GM12878 (cell line): Measurements from ENCODE around the gene ZNF100. TPM values are rescaled to one million over a fixed set of nuclear protein-coding genes. Genes with fewer than 3 reads are reported as not detected.
A peak's percentile ranks its signal among the peaks of the same experiment; 100 is the strongest.

Experiments used
- ATAC-seq: fragments of 200-7000 bp; cut with Tn5 transposase; 3 replicates; pipeline ENCODE4 v1.9.1; 2020; ENCODE audit warnings: mild to moderate bottlenecking, moderate library complexity
- BruUV-seq: library from RNA; stranded (reverse); fragments of 400-500 nt; replicated peaks from 2 replicates; lab custom pipeline; 2021; lab: Mats Ljungman, UMichigan
- CTCF ChIA-PET: fragments of 300-600 bp; sonication (Branson Sonifier 250); formaldehyde crosslinking; extraction: SDS; loops from one replicate; lab custom pipeline; 2021; ENCODE audit warnings: inconsistent platforms; lab: Yijun Ruan, JAX
- POLR2A ChIA-PET: fragments of 350-600 bp; formaldehyde crosslinking; extraction: SDS; loops from one replicate; lab custom pipeline; 2021; ENCODE audit warnings: inconsistent platforms; lab: Charles Lee
- RAD21 ChIA-PET: fragments of 300-600 bp; sonication (Branson Sonifier 250); formaldehyde crosslinking; loops from one replicate; lab custom pipeline; 2023; ENCODE audit warnings: antibody characterized with exemption; ENCODE audit not compliant: unreplicated experiment; lab: Charles Lee
- SMC1A ChIA-PET: fragments of 300-600 bp; sonication (Branson Sonifier 250); formaldehyde crosslinking; loops from one replicate; lab custom pipeline; 2023; ENCODE audit not compliant: unreplicated experiment, uncharacterized antibody; lab: Charles Lee
- DNase-seq: peaks from one replicate; pipeline ENCODE4 v3.0.0-alpha.2; 2011; ENCODE audit warnings: low read depth, low spot score
- FAIRE-seq: peaks from 3 replicates; lab custom pipeline; 2011; peaks lifted over from hg19 to GRCh38; lab: Jason Lieb, UNC
- H2AFZ ChIP-seq: 2 replicates; pipeline ENCODE4 v1.6.0; 2011; ENCODE audit warnings: low read depth, low read length, control low read depth; ENCODE audit not compliant: control insufficient read depth
- H3K27ac ChIP-seq: 2 replicates; pipeline ENCODE4 v1.5.1; 2011; ENCODE audit warnings: control low read depth; ENCODE audit not compliant: control insufficient read depth, insufficient read depth
- H3K27me3 ChIP-seq, 2 experiments: replicated peaks in 1 of 2; 2 replicates each; pipeline versions ENCODE4 v1.6.0 to v1.6.1; 2011; ENCODE audit warnings: low read length in 1 of 2; ENCODE audit not compliant: control insufficient read depth in 2 of 2, insufficient read depth in 2 of 2
- H3K36me3 ChIP-seq, 2 experiments: 2 replicates each; pipeline ENCODE4 v1.5.1; 2011; ENCODE audit warnings: low read length in 1 of 2; ENCODE audit not compliant: control insufficient read depth in 2 of 2, insufficient read depth in 2 of 2
- H3K4me1 ChIP-seq: 2 replicates; pipeline ENCODE4 v1.6.1; 2011; ENCODE audit warnings: mild to moderate bottlenecking, low read length, moderate library complexity, mixed read lengths; ENCODE audit not compliant: control insufficient read depth, insufficient read depth
- H3K4me2 ChIP-seq: 2 replicates; pipeline ENCODE4 v1.6.0; 2011; ENCODE audit warnings: control low read depth; ENCODE audit not compliant: control insufficient read depth, insufficient read depth
- H3K4me3 ChIP-seq: fragments of 200-600 bp; sonication (generic); 2 replicates; pipeline ENCODE4 v1.5.1; 2016
- H3K79me2 ChIP-seq: 2 replicates; pipeline ENCODE4 v1.6.0; 2011; ENCODE audit warnings: low read length; ENCODE audit not compliant: control insufficient read depth, insufficient read depth
- H3K9ac ChIP-seq: 2 replicates; pipeline ENCODE4 v1.8.0; 2011; ENCODE audit warnings: low read length, control low read depth, mixed read lengths; ENCODE audit not compliant: control insufficient read depth, insufficient read depth
- H3K9me3 ChIP-seq: replicated peaks from 3 replicates; pipeline ENCODE4 v1.5.1; 2011; ENCODE audit warnings: mild to moderate bottlenecking, low read length; ENCODE audit not compliant: control insufficient read depth, insufficient read depth
- H4K20me1 ChIP-seq: 2 replicates; pipeline ENCODE4 v1.6.0; 2011; ENCODE audit not compliant: control insufficient read depth, insufficient read depth
- CBFB ChIP-seq: IDR thresholded peaks from 2 replicates; pipeline ENCODE4 v1.6.1; 2016; ENCODE audit warnings: antibody characterized with exemption, low read depth
- EZH2 ChIP-seq: IDR thresholded peaks from 2 replicates; pipeline ENCODE4 v1.6.1; 2012; ENCODE audit warnings: low read depth, mild to moderate bottlenecking, control low read depth, inconsistent platforms, low read length, borderline replicate concordance; ENCODE audit not compliant: control insufficient read depth
- JUNB ChIP-seq: IDR thresholded peaks from 2 replicates; pipeline ENCODE4 v1.6.1; 2016; ENCODE audit warnings: antibody characterized with exemption, mild to moderate bottlenecking
- ZBTB40 ChIP-seq: fragments of 450-650 bp; IDR thresholded peaks from 2 replicates; pipeline ENCODE4 v1.6.1; 2016; ENCODE audit warnings: mild to moderate bottlenecking, moderate library complexity, borderline replicate concordance
- ZNF217 ChIP-seq: fragments of 450-650 bp; IDR thresholded peaks from 2 replicates; pipeline ENCODE4 v1.6.1; 2017; ENCODE audit warnings: antibody characterized with exemption, mild to moderate bottlenecking
- ZNF384 ChIP-seq: IDR thresholded peaks from 2 replicates; pipeline ENCODE4 v1.6.1; 2012; ENCODE audit warnings: low read depth, mild to moderate bottlenecking, low read length, improper control_type of control experiment, borderline replicate concordance
- whole genome bisulfite sequencing: methylation state at CpG from one replicate; pipeline ENCODE4 v1.1.6; 2016; ENCODE audit warnings: low lambda C conversion rate; ENCODE audit not compliant: insufficient replicate concordance, insufficient coverage; ENCODE audit errors: missing lambda C conversion rate; 5-methylcytosine and 5-hydroxymethylcytosine counted together
- in situ Hi-C: fragments of 300-500 bp; cut with MboI; formaldehyde crosslinking; loops from 9 replicates; pipeline ENCODE4 v1.14.3; 2018; ENCODE audit warnings: mixed read lengths
- intact Hi-C: fragments of 100-400 bp; cut with micrococcal nuclease; formaldehyde crosslinking; loops from one replicate; pipeline ENCODE4 v1.14.2; 2022; ENCODE audit not compliant: unreplicated experiment
- polyA plus RNA-seq, 11 experiments: library from polyadenylated mRNA; depleted of rRNA in 4 of 11; unstranded in 6 of 11; stranded (reverse) in 5 of 11; fragments of >200 nt; fragmentation: Nextera tagmentation in 4 of 11; fragmentation: Illumina TruSeq in 1 of 11; extraction: Ambion mirVana in 4 of 11; extraction: Trizol in 1 of 11; gene quantifications; 1 replicate in 1 of 11; 2 replicates in 10 of 11; pipeline versions ENCODE4 v1.2.1 to v1.2.3, GENCODE V29; 2011 to 2016; ENCODE audit warnings: inconsistent platforms in 2 of 11, missing spikeins in 2 of 11, low read depth in 1 of 11
- total RNA-seq, 4 experiments: library from RNA; depleted of rRNA in 3 of 4; stranded (reverse); fragments of >200 nt in 3 of 4; fragmentation: Illumina TruSeq in 1 of 4; extraction: Trizol in 1 of 4; gene quantifications; 2 replicates each; pipeline versions ENCODE4 v1.2.1 to v1.2.3, GENCODE V29; 2013 to 2021

ZNF100 gene
- total and polyA plus RNA-seq, 10 of the 15 experiments (the other 5 are each of a cell fraction or from before 2014, with no cell fraction given): 3.0 to 18.2 (median 9.4) TPM

DNA sequence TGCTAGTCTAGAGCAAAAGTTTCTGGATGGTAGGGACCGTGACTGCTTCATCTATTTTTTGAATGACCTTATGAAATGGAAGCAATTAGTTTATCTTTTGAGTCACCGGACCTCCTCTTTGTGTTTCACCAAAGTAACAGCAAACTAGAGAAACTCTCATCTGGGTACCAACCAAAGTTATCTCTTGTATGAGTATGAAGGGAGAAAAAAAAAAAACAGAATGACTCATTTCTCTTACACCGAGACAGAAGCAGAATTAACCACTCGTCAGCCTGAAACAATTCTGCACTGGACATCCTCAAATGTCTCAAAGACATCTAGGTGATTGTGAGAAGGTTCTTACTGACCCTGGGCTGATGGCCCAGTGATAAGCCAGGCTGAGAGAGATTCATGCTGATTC is 18.3 kb downstream of the ZNF100 start:
- no TSS peak for BruUV-seq
- ATAC-seq: no peak; the same call in 2 of the 3 replicates
- intact Hi-C loops: no loop called here
- H4K20me1 ChIP-seq: no peaks in the 10 kb centered on the region
- no peaks in the 10 kb centered on the region for H3K79me2 ChIP-seq
- ChIA-PET POLR2A (no interaction called here), RAD21 (no interaction called here)
- no peak overlapping the region for H2AFZ ChIP-seq
- WGBS: 7% methylated on average over 4 of the region's 4 CpGs
- TF ChIP-seq EZH2: no peak
- TF ChIP-seq ZBTB40: no peak
- no peak for TF ChIP-seq CBFB
- no peak for TF ChIP-seq ZNF384
- no peak for TF ChIP-seq ZNF217
- peak; percentile 35 for TF ChIP-seq JUNB
- TF ChIP-seq, all 136 proteins: peak for 1
- SMC1A ChIA-PET: no interaction called here
- no peaks in the 10 kb centered on the region for H3K27me3 ChIP-seq
- H3K27ac ChIP-seq: no peak overlapping the region
- in situ Hi-C loops: no loop called here
- no peak overlapping the region for H3K9ac ChIP-seq
- DNase-seq (no peak), FAIRE-seq (no peak)
- no peak overlapping the region for H3K4me2 ChIP-seq
- H3K4me3 ChIP-seq: no peak overlapping the region
- H3K4me1 ChIP-seq: no peaks in the 10 kb centered on the region
- peaks cover 4% of the 10 kb centered on the region in 2 experiments; a peak in 2 of 4 replicates for H3K36me3 ChIP-seq
- CTCF ChIA-PET: no interaction called here
- H3K9me3 ChIP-seq: peaks cover 4% of the 10 kb centered on the region; the same call in 2 of the 3 replicates
